ENCODE results near the gene ANKRD40CL. TPM values are rescaled to one million over a fixed set of nuclear protein-coding genes. Genes with fewer than 3 reads are reported as not detected.

ANKRD40CL gene
- total RNA-seq, 2 experiments from 2014 or later, result not detected

- no peak for DNase-seq
- Mint-ChIP-seq H3K36me3 (ENCODE audit: low read depth) (no peaks in the 10 kb centered on the region), H3K9me3 (no peaks in the 10 kb centered on the region), H3K27ac (no peak overlapping the region), H3K4me3 (no peak overlapping the region), H3K4me1 (ENCODE audit: low read depth) (no peaks in the 10 kb centered on the region), H3K27me3 (ENCODE audit: low read depth) (no peaks in the 10 kb centered on the region)
- intact Hi-C loops (cut with micrococcal nuclease), result no loop called here
- CTCF ChIA-PET, result interaction anchor here (1.3 to 3.4 kb wide), 2 partner anchors 19 to 46 kb away, joined by 3 to 24 read pairs; no protein-coding TSS in a partner anchor
Observed at GRCh38 chr17:50802609-50803571, 35.6 kb upstream of the ANKRD40CL start.

- CTCF ChIA-PET, result interaction anchor here (2.6 kb wide), 1 partner anchor 17 kb away, joined by 16 read pairs; no protein-coding TSS in a partner anchor
- intact Hi-C loops (cut with micrococcal nuclease), result no loop called here
- Mint-ChIP-seq H3K4me3 (no peak overlapping the region), H3K27ac (no peak overlapping the region), H3K9me3 (no peaks in the 10 kb centered on the region), H3K27me3 (ENCODE audit: low read depth) (no peaks in the 10 kb centered on the region), H3K4me1 (ENCODE audit: low read depth) (no peaks in the 10 kb centered on the region), H3K36me3 (ENCODE audit: low read depth) (no peaks in the 10 kb centered on the region)
- DNase-seq, result no peak
Observed at GRCh38 chr17:50800196-50800700, 32.9 kb upstream of the ANKRD40CL start.

- H3K27me3 Mint-ChIP-seq (ENCODE audit: low read depth), result no peaks in the 10 kb centered on the region
- no peaks in the 10 kb centered on the region for H3K9me3 Mint-ChIP-seq
- intact Hi-C loops (cut with micrococcal nuclease), result no loop called here
- H3K4me3 Mint-ChIP-seq, result no peak overlapping the region
- H3K27ac Mint-ChIP-seq, result no peak overlapping the region
- no peak for DNase-seq
- H3K4me1 Mint-ChIP-seq (ENCODE audit: low read depth), result no peaks in the 10 kb centered on the region
- H3K36me3 Mint-ChIP-seq (ENCODE audit: low read depth), result no peaks in the 10 kb centered on the region
- CTCF ChIA-PET, result interaction anchor here (0.7 to 2.6 kb wide), 3 partner anchors 13 to 18 kb away, joined by 3 to 16 read pairs (median 4); no protein-coding TSS in a partner anchor
Observed at GRCh38 chr17:50799582-50799981, 32.3 kb upstream of the ANKRD40CL start.

- no peak for DNase-seq
- Mint-ChIP-seq H3K27ac (no peak overlapping the region), H3K4me3 (no peak overlapping the region), H3K9me3 (no peaks in the 10 kb centered on the region), H3K4me1 (ENCODE audit: low read depth) (no peaks in the 10 kb centered on the region), H3K27me3 (ENCODE audit: low read depth) (no peaks in the 10 kb centered on the region), H3K36me3 (ENCODE audit: low read depth) (no peaks in the 10 kb centered on the region)
- CTCF ChIA-PET, result interaction anchor here (1.0 to 2.6 kb wide), 2 partner anchors 12 to 15 kb away, joined by 3 to 16 read pairs; no protein-coding TSS in a partner anchor
- intact Hi-C loops (cut with micrococcal nuclease), result no loop called here
Observed at GRCh38 chr17:50798424-50799288, 31.3 kb upstream of the ANKRD40CL start.

GRCh38 chr17:50797135-50797810, 30.0 kb upstream of the ANKRD40CL start:
- no peaks in the 10 kb centered on the region for H3K9me3 Mint-ChIP-seq
- H3K4me3 Mint-ChIP-seq, result no peak overlapping the region
- CTCF ChIA-PET, result interaction anchor here (0.9 to 2.6 kb wide), 2 partner anchors 14 to 20 kb away, joined by 3 to 16 read pairs; no protein-coding TSS in a partner anchor
- H3K36me3 Mint-ChIP-seq (ENCODE audit: low read depth), result no peaks in the 10 kb centered on the region
- no peak overlapping the region for H3K27ac Mint-ChIP-seq
- intact Hi-C loops (cut with micrococcal nuclease), result no loop called here
- DNase-seq, result no peak
- H3K4me1 Mint-ChIP-seq (ENCODE audit: low read depth), result no peaks in the 10 kb centered on the region
- no peaks in the 10 kb centered on the region for H3K27me3 Mint-ChIP-seq (ENCODE audit: low read depth)

- CTCF ChIA-PET, result interaction anchor here (0.5 to 1.1 kb wide), 4 partner anchors 10 to 1166 kb away, joined by 3 to 4 read pairs (median 3); no protein-coding TSS in a partner anchor
- DNase-seq, result no peak
- intact Hi-C loops (cut with micrococcal nuclease), result no loop called here
- Mint-ChIP-seq H3K27ac (no peak overlapping the region), H3K36me3 (ENCODE audit: low read depth) (no peaks in the 10 kb centered on the region), H3K27me3 (ENCODE audit: low read depth) (no peaks in the 10 kb centered on the region), H3K4me1 (ENCODE audit: low read depth) (no peaks in the 10 kb centered on the region), H3K4me3 (no peak overlapping the region), H3K9me3 (no peaks in the 10 kb centered on the region)
Observed at GRCh38 chr17:50794361-50794760, 27.0 kb upstream of the ANKRD40CL start.

- Mint-ChIP-seq H3K27ac (no peak overlapping the region), H3K27me3 (ENCODE audit: low read depth) (no peaks in the 10 kb centered on the region), H3K36me3 (ENCODE audit: low read depth) (no peaks in the 10 kb centered on the region), H3K4me3 (no peak overlapping the region), H3K9me3 (no peaks in the 10 kb centered on the region), H3K4me1 (ENCODE audit: low read depth) (no peaks in the 10 kb centered on the region)
- DNase-seq, result no peak
- intact Hi-C loops (cut with micrococcal nuclease), result no loop called here
- CTCF ChIA-PET, result interaction anchor here (0.9 kb wide), 1 partner anchor 10 kb away, joined by 5 read pairs; no protein-coding TSS in a partner anchor
Observed at GRCh38 chr17:50793007-50793406, 25.7 kb upstream of the ANKRD40CL start.

- CTCF ChIA-PET, result interaction anchor here (1.0 kb wide), 1 partner anchor 9 kb away, joined by 6 read pairs; no protein-coding TSS in a partner anchor
Observed at GRCh38 chr17:50792132-50792531, 24.8 kb upstream of the ANKRD40CL start.

GRCh38 chr17:50790618-50791017, 23.3 kb upstream of the ANKRD40CL start:
- Mint-ChIP-seq H3K36me3 (ENCODE audit: low read depth) (no peaks in the 10 kb centered on the region), H3K4me1 (ENCODE audit: low read depth) (no peaks in the 10 kb centered on the region), H3K4me3 (no peak overlapping the region), H3K27ac (no peak overlapping the region), H3K27me3 (ENCODE audit: low read depth) (no peaks in the 10 kb centered on the region), H3K9me3 (no peaks in the 10 kb centered on the region)
- intact Hi-C loops (cut with micrococcal nuclease), result no loop called here
- no peak for DNase-seq
- CTCF ChIA-PET, result interaction anchor here (1.3 kb wide), 1 partner anchor 163 kb away, joined by 4 read pairs; no protein-coding TSS in a partner anchor

More at GRCh38 chr17:50792132-50792531, 24.8 kb upstream of the ANKRD40CL start:
- H3K27me3 Mint-ChIP-seq (ENCODE audit: low read depth), result no peaks in the 10 kb centered on the region
- DNase-seq, result no peak
- H3K4me3 Mint-ChIP-seq, result no peak overlapping the region
- intact Hi-C loops (cut with micrococcal nuclease), result no loop called here
- no peaks in the 10 kb centered on the region for H3K9me3 Mint-ChIP-seq
- H3K4me1 Mint-ChIP-seq (ENCODE audit: low read depth), result no peaks in the 10 kb centered on the region
- H3K27ac Mint-ChIP-seq, result no peak overlapping the region
- no peaks in the 10 kb centered on the region for H3K36me3 Mint-ChIP-seq (ENCODE audit: low read depth)

- Mint-ChIP-seq H3K27me3 (ENCODE audit: low read depth) (peaks cover 3% of the 10 kb centered on the region), H3K36me3 (ENCODE audit: low read depth) (no peaks in the 10 kb centered on the region), H3K9me3 (no peaks in the 10 kb centered on the region), H3K4me1 (ENCODE audit: low read depth) (peaks cover 5% of the 10 kb centered on the region), H3K27ac (no peak overlapping the region), H3K4me3 (no peak overlapping the region)
- no peak for DNase-seq
- intact Hi-C loops (cut with micrococcal nuclease), result no loop called here
- CTCF ChIA-PET, result interaction anchor here (1.3 to 10.2 kb wide), 3 partner anchors 12 to 54 kb away, joined by 3 to 79 read pairs (median 4); no protein-coding TSS in a partner anchor
Observed at GRCh38 chr17:50787106-50787505, 19.8 kb upstream of the ANKRD40CL start.

- CTCF ChIA-PET, result interaction anchor here (0.8 to 10.2 kb wide), 8 partner anchors 13 to 389 kb away, joined by 3 to 79 read pairs (median 6); partner anchors contain the start of gene LRRC59
- intact Hi-C loops (cut with micrococcal nuclease), result no loop called here
- no peak overlapping the region for H3K27ac Mint-ChIP-seq
Observed at GRCh38 chr17:50785946-50786570, 18.7 kb upstream of the ANKRD40CL start.

More at GRCh38 chr17:50785946-50786570, 18.7 kb upstream of the ANKRD40CL start:
- H3K9me3 Mint-ChIP-seq, result no peaks in the 10 kb centered on the region
- H3K36me3 Mint-ChIP-seq (ENCODE audit: low read depth), result no peaks in the 10 kb centered on the region
- peaks cover 9% of the 10 kb centered on the region for H3K4me1 Mint-ChIP-seq (ENCODE audit: low read depth)
- DNase-seq, result no peak
- H3K4me3 Mint-ChIP-seq, result no peak overlapping the region
- peaks cover 4% of the 10 kb centered on the region for H3K27me3 Mint-ChIP-seq (ENCODE audit: low read depth)
